Activated T-cell treated with anti-CD3 and anti-CD28 coated beads for 48 hours (primary cell): ENCODE measurements around the gene NMNAT3.

ENCODE experiments used
- DNase-seq: peaks from one replicate; pipeline ENCODE4 v3.0.0-alpha.2; 2020; ENCODE audit warnings: low read depth

NMNAT3 gene

DNA sequence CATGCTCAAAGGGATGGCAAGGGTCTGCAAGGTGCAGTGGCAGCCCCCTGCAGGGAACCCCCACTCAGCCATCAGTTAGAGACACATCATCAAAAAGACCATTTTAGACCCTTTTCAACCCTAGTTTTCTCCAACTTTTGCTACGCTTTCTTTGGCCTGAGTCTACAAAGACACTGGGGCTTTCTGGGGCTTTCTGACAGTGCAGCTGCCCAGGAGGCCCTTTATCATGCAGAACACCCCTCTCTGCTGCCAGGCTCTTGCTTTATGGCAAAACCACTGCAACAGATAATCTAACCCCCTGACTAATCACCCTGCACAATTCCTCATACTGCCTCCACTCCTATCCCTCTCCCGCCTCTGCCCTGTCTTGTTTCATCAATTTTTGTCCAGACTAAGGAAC is 2.4 kb downstream of the NMNAT3 start:
- DNase-seq = no peak

DNA sequence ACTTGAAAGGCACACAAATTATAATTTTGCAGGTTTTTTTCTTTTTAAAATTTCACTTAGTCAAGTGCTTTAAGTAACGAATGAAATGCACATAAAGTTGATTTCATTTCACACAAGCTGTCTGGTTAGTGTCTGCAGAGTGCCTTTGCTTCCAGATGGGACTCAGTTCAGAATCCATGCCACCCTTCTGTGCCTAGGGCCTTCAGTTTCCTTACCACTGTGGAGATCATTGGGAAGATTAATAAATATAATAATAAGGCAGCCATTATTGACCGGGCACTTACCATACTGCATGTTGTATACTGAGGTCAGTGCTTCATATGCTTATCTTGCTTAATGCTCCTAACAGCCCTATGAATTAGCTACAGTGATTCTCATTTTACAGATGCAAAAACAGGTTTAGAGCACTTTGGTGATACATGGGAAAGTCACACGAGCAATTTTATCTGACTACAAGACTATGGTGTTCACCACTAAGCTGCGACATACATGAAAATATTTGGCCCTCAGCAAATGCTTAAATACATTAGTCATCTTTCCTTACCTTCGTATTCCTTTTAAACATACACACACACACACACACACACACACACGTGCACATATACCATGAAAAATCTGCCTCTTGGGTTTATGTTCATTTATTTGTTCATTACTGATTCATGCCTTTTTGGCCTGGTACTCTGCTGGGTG is 3.1 kb downstream of the NMNAT3 start:
- DNase-seq = no peak

DNA sequence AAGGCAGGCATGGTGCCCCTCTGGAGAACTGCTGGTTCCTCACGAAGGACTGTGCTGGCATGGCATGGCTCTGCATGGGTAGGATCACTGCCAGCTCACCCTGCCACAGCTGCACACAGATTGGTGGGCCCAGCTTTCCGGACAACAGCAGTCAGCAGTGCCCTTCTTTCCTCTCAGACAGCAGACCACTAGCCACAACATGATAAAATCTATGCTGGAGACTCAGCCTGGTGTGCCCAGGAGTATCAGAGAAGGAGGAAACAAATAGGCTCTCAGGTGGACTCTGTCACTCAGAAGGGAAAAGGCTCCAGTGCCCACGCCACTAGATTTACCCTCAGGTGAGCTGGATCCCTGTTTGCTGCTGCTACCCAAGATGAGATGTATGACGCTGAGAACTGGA is 4.9 kb downstream of the NMNAT3 start:
- no peak for DNase-seq

DNA sequence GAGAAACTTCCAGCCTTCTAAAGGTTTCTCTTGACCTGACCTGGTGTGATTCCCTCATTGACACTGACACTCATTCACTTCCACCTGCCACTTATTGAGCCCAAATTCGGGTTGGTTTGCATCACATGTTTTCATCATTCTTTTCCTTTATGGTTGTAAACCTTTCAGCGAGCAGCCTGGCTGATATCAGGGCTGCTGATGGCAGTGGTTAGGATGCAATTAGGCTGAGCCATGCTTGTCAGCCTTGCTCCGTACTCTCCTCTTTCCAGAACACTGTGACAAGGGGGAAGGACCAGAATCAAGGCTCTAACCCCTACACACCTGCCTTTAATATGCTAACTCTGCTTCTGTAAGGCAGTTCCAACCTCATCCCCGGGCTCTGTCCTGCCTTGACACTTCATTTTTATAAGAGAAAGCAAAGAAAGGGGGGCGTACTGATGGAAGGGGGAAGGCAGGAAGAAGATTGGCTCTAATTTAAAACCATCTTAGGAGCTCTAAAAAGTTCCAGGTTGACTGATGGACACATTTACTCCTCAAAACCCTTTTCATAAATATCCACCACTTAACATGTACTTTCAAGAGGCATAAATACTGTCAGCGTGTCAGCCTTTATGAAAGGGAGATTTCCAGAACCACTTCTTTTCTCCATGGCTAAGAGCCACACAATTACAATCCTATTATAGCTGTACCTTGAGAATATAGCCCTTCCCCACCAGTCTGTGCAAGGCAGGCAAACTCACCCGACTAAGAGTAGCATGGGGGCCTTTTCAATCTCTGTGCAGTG is 5.7 kb downstream of the NMNAT3 start:
- no peak for DNase-seq

DNA sequence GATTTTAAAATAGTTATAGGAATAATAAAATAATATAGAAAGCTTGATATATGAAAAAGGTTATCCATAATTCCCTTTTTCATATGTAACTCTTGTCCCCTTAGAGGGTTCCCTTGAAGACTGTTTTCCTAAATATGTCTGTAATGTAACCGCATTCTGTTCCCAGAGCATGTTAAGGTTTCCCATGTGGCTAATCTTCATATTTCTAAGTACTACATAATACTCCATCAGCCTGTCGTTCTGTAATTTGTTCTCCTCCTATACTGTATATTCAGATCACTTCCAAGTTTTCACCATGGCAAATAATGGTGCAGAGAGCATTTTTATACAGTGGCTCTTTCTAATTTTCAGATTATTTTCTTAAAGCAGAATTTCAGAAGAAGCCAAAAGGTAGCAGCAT is 6.7 kb downstream of the NMNAT3 start:
- no peak for DNase-seq

DNA sequence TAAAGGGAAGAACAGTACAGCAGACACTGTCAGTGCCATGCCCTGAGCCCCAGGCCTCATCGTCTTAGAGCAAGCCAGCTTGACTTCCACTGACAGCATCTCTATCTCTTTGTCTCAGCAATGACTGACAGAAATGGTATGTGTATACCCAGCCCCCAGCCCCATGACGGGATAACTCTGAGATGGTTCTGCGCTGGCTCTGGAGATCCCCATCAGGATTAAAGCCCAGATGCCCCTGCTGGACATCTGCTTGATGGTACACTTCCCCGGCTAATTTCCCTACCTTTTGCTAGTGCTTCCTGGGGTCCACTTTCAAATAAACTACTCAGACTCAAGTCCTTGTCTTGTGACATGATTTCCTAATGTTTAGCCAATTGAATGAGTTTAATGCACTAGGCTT is 7.6 kb downstream of the NMNAT3 start:
- no peak for DNase-seq

DNA sequence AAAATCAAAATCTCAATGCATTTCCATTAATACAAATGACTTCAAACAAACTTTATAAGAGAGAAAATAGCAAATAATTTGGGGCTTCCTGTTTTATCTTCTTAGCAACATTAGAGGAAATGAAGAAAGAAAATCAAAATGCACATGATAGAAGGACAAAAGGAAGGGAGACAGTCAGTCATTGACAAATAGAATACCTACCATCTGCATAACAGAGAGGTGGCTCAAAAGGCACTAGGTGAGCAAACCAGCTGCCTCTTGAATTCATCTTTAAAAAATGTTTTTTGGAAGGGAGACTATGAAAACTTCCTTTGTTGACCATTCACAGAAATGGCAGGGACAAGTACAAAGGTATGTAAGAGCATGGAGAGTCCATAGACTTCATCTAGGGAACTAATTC is 9.4 kb downstream of the NMNAT3 start:
- no peak for DNase-seq

DNA sequence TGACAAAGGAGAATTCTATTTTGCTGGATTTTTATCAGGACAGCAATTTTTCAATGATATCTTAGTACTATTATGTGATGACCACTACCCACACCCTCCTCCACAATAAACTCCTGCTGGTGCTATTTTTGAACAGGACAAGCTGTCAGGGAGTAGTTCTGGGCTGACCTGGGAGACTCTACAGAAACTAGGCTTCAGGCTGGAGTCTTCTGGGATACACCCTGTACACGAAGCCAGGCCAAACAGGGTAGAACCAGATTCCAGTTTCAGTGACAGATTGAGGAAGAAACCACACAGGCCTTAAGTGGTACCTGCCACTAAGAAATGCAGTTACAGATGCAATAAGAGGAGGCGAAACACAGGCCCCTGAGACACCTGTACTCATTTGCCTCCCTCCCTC is 12.8 kb downstream of the NMNAT3 start:
- no peak for DNase-seq

DNA sequence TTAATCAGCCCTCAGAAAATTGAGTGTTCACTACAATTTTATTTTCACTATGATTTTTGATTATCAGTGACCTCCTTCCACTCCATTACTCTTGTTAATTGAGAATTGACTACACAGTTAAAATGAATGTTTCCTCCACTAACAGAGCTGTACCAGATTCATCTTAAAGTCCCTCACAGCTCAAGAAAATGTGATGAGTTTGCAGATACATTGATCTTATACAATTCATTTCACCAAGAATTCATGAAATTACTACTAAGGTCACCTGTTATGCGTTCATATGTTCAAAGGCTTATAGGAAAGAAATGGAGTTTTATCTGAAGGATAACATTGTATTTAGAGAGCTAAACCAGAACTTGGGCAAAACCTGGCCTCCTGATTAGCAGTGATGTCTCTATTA is 17.5 kb downstream of the NMNAT3 start:
- no peak for DNase-seq

DNA sequence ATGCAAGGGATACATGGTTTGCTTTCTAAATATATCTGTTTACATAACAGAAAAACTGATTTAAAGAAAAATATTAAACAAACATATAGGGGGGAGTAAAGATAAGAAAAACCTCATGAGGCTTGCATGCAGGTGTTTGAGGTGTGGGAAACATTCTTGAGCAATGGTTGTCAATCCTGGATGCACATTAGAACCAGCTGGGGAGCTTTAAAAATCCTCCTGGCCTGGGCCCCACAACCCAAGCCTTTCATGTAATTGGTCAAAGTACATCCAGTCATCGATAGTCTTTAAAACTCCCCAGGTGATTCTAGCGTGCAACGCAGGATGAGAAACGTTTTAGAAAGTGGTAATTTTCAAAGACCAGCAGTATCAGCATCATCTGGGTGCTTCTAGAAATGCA is 18.3 kb downstream of the NMNAT3 start:
- DNase-seq = no peak

DNA sequence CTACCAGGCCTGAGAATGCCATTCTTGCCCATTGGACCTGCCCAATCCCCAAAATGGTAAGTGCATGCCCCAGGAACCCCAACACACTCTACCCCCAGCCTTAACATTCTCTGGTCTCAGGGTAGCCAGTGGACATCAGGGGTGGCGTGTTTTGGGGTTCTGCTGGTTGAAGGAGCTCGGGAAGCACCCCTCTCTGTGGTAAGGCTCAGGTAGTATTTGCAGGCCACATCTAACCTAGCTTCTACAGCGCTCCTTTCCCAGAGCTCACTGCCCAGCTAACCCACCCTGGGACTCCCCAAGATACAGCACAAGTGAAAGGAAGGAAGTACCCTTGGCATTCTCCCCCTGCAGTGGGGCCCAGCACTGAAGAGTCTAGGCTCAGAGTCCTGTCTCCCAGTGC is 19.8 kb downstream of the NMNAT3 start:
- DNase-seq = no peak

DNA sequence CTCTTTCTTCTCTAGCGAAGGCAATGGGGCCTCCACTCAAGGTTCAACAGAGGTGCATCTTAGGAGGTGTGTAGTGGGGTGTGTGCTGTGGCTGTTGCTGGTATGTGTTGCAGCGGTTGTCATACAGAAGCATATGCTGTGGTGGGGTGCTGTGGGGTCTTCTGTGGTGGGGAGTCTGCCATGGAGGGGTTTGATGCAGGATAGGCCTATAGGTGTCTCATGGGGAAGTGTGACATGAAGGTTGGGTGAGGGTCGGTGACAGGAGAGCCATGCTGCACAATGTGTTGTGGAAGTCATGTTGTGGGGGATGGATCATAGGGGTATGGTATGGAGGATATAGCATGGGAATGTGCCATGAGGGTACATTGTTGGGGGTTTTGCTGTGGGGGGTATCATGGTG is 20.3 kb downstream of the NMNAT3 start:
- DNase-seq = no peak

DNA sequence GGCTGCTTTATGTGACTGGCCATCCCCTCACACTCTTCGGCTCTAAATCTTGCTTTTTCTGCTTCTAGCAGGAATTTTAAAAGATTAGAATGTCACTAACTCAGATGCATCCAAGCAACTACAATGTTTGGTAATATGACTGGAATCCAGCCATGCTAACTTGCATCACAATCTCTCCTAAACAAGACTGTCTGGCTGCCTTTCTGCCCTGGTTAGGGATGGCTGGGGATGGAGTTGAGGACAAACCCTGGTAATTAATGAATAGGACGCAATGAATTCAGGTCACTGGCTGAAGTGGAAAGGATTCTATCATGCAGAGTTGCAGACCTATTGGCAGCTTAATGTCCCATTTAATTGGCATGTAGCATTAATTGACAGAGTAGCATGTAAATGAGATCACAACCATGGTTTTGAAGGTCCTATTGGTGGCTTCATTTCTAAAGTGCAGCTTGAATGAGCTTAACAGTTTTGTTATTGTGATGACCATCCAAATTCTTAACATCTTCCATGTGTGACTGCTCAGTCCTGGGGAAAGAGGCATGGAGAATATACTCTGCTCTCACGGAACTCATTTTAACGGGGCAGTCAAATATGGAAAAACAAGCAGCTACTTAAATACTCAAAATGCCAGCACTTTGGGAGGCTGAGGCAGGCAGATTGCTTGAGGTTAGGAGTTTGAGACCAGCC is 21.7 kb downstream of the NMNAT3 start:
- no peak for DNase-seq

DNA sequence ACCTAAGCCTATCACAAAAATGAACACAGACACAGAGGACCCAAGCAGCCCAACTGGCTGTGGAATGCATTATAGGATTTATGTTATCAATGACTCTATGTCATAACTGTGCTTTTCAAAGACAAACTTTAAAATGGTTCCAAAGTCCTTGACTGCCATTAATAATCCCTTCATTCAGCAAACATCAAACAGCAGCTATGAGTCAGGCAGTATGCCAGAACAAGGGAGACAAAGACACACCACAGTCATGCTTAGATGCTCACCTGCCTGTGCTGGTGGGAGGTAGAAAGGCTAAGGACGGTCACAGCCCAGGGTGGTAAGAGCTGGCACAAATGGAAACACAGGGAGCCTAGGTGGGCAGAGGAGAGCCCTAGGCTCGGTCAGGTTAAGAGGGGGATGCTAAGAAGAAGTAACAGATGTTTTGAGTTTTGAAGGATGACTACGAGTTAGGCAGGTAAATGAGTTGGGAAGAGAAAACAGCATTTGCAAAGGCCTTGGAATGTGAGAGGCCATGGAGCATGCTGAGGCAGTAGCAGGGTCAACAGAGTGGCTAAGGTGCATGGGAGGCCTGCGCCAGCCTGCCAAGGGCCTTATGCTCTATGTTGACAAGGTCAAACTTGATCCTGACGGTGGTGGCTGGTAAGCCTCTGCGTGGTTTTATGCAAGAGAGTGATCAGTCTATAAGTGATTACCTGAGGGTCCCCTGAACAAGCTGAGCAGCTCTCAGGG is 23.0 kb downstream of the NMNAT3 start:
- DNase-seq = no peak

DNA sequence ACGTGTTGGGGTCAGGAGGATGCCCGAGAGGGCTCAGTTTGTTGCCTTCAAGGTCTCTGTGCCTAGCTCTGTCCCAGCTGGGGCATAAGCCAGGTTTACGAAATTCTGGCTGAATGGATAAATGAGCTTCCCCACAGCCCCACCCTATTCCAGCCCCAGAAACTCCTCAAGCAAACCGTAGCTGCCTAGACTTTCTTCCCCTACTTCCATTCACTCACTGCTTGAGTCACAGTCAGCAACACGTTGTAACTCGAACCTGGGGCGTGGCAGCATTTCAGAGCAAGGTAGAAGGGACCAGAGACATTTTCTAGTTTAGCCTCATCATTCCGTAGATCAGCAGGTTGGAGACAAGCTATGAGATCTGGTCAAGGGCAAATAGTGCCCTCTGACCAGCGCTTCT is 24.2 kb downstream of the NMNAT3 start:
- DNase-seq = no peak

DNA sequence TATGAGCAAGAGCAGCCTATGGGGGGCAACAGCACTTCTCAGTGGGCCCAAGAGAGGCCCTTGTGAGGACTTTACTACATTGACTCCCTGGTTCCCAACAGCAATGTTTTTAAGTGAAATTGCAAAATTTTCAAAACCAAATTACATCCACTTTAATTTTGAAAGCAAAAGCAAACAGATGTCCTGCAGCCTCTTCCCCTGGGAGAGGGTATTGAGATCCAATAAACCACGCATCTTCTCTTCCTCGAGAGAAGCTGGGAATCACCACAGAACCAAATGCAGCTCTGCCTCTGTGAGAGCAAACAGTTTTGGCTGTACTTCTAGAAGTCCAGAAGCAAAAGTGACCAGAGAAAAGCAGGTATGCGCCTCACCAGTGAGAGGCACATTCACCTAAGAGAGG is 25.2 kb downstream of the NMNAT3 start:
- no peak for DNase-seq

DNA sequence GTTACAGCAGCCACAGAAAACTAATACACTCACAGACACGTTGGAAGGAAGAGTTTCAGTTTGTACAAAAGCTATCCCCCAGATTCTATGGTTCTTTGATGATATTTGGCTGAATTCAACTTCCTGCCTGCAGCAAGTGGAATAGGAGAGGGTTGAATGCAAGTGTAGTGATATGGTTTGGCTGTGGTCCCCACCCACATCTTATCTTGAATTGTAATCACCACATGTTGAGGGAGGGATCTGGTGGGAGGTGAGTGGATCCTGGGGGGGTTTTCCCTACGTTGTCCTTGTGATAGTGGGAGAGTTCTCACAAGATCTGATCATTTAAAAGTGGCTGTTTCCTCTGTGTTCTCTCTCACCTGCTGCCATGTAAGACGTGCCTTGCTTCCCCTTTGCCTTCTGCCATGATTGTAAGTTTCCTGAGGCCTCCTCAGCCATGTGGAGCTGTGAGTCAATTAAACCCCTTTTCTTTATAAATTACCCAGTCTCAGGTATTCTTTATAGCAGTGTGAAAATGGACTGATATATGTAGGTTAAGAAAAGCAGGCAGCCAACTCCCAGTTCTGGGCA is 29.8 kb downstream of the NMNAT3 start:
- DNase-seq = no peak

DNA sequence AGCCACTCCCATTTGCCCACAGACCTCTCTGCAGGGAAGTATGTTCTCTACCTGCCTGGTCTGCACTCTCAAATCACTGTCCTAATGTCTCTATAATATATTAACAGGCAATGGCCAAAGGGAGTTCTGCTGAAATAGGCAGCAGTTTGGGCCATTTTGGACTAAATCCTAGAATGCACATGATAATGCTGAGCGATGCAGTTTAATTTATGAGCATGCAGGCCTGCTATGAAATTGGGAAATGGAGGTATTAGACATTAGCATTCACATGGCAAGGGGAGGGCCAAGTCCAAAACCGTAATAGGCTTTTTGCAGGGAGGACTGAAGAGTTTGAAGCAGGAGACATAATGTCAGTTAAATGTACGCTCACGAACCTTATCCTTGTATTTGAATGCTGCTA is 31.3 kb downstream of the NMNAT3 start:
- DNase-seq = no peak

DNA sequence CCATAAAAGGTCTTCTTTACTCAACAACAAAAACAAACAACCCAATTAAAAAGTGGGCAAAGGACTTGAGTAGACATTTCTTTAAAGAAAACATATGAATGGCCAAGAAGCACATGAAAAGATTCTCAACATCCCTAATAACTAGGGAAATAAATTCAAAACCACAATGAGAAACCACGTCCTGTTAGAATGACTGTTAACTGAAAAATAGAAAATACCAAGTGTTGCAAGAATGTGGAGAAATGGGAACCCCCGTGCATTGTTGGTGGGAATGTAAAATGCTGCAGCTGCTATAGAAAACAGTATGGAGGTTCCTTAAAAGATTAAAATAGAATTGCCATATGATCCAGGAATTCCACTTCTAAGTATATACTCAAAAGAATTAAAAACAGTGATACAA is 34.8 kb downstream of the NMNAT3 start:
- no peak for DNase-seq

DNA sequence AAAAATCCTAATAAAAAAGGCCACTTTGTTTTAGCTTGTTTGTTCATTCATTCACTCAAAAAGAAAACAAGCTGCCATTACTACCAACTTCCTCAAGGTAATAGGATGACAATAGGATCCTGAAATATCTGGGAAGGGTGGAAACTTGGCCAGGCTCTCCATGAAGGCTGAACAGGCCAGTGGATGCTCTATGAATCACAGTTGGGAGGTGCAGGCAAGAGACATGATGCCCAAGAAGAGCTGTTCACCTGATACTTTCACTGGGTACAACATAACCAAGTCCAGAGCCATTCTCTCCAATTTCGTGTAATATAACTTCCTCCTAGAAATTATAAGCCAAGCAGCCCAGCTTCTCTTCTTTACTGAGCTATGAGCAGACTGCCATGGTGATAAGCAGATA is 37.3 kb downstream of the NMNAT3 start:
- no peak for DNase-seq

DNA sequence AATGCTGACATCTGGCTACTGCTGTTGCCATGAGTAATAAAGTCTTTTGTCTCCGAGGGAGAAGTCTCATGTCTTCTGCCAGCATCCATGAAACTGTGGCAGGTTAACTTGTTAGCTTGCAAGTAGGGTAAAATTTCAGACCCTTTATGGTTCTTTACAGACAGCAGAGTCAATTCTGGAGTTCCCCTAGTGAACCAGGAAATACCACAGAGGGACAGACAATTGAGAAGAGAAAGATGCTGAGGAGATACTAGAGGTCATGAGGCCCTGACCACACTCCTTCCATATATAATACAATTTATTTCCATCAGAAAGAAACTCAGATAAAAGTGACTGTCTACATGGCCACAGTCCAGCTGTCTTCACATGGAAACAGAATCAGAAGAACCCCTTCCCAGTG is 38.1 kb downstream of the NMNAT3 start:
- DNase-seq = no peak

DNA sequence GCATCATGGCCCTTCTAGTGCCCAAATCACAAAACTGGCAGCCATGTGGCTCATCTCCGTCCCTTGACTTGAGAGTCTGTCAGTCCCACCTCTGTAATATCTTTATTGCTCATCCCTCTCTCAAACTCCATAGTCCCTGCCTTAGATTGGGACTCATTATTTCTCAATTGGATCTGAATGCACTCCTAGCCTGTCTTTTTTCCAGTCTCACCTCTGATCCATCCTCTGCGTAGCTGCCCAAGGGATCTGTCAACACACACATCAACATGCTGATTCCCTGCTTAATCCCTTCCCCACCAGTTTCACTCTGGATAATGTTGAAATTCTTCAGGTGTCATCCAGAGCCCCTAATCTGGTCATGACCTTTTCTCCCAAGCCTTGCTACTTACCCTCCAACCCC is 39.3 kb downstream of the NMNAT3 start:
- DNase-seq = no peak
